GM15510 (cell line): Measurements from ENCODE around the gene CHCHD6.

Source experiments
- POLR2A ChIP-seq: IDR thresholded peaks from 3 replicates; pipeline ENCODE4 v1.6.1; 2011; ENCODE audit warnings: borderline replicate concordance; ENCODE audit not compliant: insufficient read length; ENCODE audit errors: extremely low read depth

CHCHD6 gene

DNA sequence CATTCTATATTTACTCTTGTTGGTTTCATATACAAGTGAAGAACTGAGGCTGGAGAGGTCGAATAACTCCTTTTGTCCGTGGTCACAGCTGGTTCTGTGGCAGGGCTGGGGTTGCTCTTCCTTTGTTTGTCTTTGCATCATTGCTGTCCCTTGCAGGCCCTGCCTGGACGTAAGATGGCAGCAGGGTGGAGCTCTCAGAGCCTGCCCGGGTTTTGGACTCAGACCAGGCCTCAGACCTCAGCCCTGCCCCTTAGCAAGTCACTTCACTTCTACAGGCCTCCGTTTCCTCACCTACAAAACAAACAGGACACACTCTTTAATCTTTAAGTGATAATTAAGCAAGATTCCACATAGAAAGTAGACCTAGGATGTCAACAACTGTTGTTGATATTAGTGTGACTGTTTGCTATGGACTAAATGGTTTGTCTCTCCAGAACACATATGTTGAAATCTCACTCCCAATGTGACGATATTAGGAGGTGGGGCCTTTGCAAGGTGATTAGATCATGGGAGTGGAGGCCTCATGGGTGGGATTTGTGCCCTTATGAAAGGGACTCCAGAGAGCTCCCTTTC lies 213.3 kb downstream of the CHCHD6 start:
- no peak for TF ChIP-seq POLR2A

DNA sequence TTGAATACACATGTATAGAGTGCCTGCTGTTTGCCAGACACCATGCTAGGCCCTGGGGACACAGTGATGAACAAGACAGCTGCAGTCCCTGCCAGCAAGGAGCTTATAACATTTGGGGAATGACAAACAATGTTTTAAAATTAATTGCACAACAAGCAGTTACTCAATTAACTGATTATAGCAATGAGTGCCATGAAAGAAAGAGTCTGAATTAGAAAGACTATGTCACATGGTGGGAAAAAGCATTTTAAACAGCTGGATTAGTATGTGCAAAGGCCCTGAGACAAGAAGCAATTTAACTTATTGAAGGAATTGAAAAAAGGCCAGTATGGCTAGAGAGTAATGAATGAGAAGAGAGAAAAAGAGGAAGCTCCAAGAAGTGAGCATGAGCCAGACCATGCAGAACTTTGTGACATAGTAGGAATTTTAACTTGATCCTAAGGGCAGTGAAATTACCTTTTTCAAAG lies 214.3 kb downstream of the CHCHD6 start:
- no peak for TF ChIP-seq POLR2A

DNA sequence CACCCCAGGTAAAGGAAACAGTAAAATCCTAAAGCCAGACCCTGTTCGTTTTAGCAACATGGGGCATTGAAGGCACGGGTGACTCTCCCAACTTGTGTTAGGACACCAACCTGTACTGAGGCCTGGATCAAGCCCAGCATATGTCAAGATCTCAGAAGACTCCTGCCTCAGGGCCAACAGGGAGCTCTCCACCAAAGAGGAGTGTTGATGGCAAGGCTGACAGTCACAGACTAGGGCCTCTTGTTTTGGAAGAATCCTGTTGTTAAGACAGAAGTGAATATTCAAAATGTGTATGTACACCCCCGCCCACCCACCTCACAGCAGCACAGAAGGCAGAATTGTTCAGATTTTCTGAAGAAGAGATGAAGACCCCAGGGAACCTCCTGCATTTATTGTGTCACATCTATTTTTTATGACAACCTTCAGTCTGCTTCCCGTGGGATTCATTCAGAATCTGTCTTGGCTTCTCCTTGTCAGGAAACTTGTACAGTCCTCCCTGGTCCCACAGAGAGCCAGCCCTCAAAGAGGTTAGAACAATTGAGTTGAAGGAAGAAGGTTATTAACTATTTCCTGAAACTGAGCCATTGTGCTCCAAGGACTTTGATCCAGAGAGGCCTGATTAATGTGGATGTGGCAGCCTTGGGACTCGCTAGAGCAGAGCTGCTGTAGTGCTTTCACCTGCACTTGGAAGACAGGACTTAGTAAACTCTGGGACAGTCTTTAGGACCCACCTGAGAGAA lies 217.2 kb downstream of the CHCHD6 start:
- TF ChIP-seq POLR2A, result no peak

DNA sequence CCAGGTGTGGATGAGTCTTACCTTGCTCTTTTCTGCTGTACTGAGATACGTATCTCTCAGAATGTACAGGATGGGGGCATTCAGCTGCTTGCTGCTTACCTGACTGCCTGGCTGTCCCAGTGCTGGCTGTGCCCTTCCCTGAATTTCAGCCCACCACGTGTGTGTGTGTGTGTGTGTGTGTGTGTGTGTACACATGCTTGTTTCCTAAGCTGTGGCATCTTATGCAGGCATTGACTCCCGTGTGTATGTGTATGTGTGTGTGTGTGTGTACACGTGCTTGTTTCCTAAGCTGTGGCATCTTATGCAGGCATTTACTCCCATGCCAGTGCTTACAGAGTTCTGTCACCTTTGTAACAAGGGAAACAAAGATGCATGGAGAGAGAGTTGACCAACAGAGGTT lies 218.4 kb downstream of the CHCHD6 start:
- no peak for TF ChIP-seq POLR2A

DNA sequence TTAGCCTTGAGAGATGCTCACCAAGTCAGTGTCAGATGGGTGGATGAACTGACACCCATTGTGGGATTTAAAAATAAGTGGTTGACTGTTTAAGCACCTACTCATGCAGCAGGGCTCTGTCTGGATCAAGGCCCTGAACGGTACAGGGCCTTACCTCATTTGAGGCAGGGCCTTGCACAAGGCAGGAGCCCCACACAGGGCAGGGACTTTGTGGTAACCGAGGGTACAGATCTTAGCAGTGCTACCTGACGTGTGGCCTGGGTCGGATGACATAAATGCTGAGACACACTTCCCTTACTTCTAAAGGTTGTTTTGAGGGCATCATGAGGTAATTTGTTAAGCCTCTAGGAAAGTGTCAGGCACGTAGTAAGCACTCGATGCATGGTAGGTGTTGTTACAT lies 219.4 kb downstream of the CHCHD6 start:
- TF ChIP-seq POLR2A, result no peak

DNA sequence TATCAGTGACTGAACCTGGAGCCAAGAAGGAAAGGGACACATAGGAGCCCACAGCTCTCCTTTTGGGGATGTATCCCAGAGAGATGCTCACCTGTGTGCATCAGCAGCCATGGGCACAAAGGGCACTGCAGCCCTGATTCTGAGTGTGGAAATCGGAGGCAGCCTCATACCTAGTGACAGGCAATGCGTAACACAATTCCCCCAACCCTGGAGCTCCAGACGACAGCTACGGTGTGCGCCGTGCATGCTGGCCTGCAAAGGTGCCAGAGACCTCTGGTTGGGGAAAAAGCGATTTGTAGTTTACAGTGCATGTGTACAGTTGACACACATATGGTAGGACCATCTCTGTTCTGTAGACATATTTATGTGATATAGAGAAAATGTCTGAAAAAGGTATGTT lies 219.9 kb downstream of the CHCHD6 start:
- TF ChIP-seq POLR2A, result no peak

DNA sequence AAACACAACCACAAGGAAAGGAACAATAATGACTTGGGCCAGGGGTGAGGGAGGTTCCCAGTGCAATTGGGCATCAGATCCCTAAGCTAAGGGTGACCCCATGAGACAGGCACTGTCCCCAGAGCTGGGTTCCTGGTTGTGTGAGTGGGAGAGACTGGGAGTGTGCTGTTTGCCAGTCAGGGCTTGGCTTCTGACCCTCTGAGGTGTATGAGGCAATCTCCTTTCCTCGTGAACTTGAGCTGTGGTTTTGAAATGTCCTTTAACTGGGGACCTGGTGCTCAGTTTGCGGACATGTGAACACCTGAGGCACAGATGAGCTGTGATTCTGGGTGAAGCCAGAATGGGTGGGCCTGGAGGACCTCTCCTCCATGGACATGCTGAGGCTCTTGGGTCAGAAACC lies 220.4 kb downstream of the CHCHD6 start:
- TF ChIP-seq POLR2A, result no peak

DNA sequence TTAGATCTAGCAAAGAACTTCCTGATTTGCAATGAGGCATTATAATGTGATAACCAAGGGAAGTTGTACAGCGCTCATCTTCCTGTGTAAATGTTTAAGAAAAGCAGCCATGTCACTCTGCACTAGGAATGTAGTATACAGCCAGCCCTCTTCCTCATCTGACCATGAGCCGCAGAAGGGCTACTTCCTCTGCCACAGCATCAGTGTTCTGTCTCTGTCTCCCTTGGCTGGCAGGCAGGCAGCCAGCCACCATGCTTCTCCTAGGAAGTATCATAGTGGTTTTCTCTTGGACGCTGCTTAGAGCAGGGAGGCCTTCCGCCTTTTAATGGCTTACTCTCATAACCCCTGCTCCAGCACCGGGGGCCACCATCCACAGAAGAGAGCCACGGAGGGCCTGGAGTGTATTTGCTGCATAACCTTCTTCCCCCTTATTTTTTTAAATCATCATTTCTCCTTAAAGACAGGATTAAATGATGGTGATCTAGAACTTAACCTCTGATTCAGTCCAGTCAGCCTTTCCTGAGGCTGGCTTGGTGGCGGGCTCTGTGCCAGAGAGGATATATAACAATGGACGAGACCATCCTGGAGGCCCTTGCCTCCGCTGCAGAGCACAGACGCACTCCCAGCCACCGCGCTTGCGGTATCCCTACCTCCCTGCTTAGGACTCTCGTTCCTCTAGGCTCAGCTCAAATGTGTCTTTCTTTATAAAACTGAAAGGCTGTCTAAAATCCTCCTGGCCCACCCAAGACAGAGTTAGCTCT lies 221.6 kb downstream of the CHCHD6 start:
- TF ChIP-seq POLR2A, result no peak

DNA sequence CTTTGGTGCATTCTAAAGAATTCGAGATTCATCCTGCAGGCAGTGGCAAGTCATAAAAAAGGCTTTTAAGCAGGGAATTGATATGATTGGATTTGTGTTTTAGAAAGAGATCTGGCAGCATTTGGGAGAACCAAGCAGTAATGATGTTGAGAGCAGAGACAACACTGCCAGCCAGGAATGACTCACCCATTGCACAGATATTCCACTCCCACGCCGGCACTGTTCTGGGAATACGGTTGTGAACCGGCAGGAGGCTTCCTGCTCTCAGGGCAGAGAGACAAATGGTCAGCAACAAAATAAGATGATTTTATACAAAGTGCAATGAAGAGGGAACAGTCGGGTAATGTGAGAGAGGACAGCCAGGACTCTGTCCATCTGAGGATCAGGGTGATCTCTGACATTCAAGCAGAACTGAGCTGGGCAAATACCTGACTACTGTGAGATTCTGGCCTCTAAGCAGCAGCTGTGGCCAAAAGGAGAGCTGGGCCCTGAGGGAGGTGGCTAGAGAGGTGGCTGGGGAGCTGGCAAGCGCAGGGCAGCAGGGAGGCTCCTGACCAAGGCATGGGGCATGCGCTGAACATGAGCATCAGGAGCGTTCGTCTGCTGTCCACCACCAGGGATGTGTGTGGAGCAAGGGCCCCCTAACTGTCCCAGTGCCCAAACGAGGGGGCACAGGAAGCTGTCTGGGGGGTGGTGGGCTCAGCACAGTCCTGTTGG lies 222.8 kb downstream of the CHCHD6 start:
- TF ChIP-seq POLR2A, result no peak

- TF ChIP-seq POLR2A, result no peak
These were observed 223.3 kb downstream of the CHCHD6 start for GRCh38 chr3:126927401-126927750.

DNA sequence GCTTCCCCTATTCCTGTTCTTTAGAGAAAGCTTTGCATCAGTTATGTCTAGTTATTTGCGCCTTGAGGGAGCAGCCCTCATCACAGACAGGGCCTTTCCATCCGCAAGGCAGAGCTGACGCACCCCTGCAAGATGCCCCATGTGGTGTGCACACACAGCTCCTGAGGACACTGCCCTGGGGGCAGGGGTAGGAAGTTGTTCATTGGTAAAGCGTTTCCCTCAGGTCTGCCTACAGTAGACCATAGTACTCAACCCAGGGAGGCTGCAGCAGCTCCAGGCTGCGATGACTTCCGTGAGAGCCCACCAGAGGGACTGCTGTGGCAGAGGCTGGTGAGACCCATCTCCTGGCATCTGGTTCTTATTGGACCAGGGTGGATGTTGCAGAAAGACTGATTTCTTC lies 223.8 kb downstream of the CHCHD6 start:
- TF ChIP-seq POLR2A, result no peak

DNA sequence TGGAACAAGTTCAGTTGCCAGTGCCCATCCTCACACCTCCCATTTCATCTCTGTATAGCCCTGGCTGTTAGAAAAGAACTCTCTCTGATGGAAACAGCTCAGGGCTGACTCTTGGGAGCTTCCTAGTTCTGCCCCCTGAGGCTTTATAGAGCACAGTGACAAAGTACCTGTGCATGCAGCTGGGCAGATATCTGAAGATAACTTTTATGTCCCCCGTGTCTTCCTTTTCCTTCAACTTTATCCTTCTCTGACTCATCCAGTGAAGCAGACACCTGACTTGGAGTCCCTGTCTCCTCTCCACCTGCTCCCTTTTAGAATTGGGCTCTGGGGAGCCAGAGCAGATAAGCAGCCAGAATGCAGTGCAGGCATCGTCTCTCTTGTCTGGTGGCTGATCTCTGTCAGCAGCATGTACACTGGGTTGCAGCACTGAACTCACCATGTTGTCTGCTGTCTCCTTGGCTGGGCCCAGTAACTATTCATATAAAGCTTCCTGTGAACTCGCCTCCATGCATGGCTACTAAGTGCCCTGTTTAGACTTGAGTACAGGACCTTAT lies 225.0 kb downstream of the CHCHD6 start:
- TF ChIP-seq POLR2A, result no peak

DNA sequence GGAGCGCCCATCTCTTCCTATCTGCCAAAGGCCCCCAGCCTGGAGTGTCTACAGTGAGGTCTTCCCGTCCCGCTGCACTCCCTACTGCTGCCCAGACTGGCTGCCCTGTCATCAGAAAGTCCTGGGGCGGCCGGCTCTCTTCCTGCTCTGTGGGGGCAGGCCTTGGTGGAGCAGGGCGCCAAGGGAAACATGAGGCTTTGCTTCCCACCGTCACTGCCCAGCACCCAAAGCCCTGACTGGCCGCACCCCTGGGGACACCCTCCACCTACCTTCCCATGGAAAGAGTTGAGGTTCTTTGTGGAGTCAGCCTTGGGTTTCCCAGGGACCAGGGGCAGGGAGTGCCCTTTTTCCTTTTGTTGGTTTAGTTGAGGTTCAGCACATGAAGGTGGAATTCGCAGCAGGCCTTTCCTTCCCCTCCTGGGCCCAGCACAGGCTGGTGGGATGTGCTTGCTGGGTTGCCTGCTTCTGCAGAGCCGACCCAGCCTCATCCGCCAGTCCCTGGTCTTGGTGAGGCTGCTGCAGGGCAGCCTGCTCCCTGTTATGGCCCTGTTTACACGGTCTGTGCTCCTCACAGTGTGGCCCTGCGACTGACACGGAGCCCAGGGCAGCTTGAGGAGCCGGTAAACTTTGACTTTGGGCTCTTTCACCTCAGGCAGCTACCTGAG lies 227.0 kb downstream of the CHCHD6 start:
- TF ChIP-seq POLR2A, result no peak

- no peak for TF ChIP-seq POLR2A
These were observed 227.8 kb downstream of the CHCHD6 start for GRCh38 chr3:126931806-126932187.
